ENCODE data around the gene UTY. TPM values are rescaled to one million over a fixed set of nuclear protein-coding genes. Genes with fewer than 3 reads are reported as not detected.
"Not testable (repeated sequence)": the region's sequence is repeated elsewhere in the genome, so short reads cannot be mapped to it uniquely, and the experiment has no call there.

Gene UTY
- total RNA-seq, 1 donor = 3.5 TPM

DNA sequence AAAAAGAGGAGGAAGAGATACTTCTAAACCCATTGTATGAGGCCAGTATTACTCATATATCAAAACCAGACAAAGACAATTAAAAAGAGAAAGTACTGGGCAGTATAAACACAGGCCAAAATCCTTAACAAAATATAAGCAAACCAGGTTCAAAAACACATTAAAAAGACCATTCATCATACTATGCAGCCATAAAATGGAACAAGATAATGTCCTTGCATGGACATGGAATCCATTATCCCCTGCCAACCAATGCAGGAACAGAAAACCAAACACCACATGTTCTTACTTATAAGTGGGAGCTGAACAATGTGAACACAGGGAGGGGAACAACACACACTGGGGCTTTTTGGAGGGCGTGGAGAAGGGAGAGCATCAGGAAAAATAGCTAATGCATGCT, 188.6 kb downstream of the UTY start:
- DNase-seq (ENCODE audit: low read depth) = no peak
- TF ChIP-seq, protein P1, sequence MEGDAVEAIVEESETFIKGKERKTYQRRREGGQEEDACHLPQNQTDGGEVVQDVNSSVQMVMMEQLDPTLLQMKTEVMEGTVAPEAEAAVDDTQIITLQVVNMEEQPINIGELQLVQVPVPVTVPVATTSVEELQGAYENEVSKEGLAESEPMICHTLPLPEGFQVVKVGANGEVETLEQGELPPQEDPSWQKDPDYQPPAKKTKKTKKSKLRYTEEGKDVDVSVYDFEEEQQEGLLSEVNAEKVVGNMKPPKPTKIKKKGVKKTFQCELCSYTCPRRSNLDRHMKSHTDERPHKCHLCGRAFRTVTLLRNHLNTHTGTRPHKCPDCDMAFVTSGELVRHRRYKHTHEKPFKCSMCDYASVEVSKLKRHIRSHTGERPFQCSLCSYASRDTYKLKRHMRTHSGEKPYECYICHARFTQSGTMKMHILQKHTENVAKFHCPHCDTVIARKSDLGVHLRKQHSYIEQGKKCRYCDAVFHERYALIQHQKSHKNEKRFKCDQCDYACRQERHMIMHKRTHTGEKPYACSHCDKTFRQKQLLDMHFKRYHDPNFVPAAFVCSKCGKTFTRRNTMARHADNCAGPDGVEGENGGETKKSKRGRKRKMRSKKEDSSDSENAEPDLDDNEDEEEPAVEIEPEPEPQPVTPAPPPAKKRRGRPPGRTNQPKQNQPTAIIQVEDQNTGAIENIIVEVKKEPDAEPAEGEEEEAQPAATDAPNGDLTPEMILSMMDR (IDR thresholded peaks at IDR 0.05; ENCODE audit: insufficient read depth, low read depth, low read length) = no peak
- H3K4me3 ChIP-seq (ENCODE audit: low read depth, low read length) = no peak overlapping the region

DNA sequence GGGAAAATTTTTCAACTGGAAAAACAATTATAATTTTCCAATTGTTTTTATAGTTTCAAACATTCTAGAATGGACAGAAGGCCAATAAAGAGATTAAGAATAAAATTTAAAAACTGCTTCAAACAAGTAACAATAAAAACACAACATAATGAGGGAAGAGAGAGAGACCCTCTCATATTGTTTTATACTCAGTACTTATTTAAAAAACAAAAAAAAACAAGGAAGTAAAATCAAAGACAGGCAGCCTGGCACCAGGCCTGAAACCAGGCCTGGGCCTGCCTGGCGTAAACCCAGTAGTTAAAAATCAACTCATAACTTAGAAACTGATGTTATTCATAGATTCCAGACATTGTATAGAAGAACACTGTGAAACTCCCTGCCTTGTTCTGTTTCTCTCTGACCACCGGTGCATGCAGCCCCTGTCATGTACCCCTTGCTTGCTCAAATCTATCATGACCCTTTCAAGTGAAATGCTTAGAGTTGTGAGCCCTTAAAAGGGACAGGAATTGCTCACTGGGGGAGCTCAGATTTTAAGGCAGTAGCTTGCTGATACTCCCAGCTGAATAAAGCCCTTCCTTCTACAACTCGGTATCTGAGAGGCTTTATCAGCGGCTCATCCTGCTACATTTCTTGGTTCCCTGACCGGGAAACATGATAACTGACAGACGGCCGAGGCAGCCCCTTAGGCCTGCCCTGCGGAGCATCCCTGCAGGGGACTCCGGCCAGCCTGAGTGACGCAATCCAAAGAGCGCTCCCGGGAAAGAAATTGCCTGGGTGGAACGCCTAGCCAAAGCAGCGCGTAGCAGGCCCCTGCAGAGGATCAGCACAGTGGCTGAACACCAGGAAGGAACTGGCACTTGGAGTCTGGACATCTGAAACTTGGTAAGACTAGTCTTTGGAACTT, 197.4 kb downstream of the UTY start:
- H3K4me3 ChIP-seq (ENCODE audit: low read depth, low read length) = not testable (repeated sequence)
- peak; percentile 22 for DNase-seq (ENCODE audit: low read depth)

DNA sequence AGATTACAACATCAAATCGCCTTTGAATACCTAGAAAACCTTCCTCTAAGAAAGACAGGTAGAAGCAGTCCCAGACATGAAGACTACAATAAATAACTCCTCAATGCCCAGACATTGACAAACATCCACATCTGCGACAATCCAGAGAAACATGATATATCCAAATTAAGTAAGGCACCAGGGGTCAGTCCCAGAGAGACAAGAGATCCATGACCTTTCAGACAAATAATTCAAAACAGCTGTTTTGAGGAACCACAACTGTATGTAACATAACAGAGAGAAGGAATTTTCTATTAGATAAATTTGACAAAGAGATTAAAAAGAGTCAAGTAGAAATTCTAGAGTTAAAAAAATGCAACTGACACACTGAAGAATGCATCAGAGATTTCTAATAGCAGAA, 200.3 kb downstream of the UTY start:
- DNase-seq (ENCODE audit: low read depth) = no peak
- TF ChIP-seq, protein P1 (IDR thresholded peaks at IDR 0.05; ENCODE audit: insufficient read depth, low read depth, low read length) = no peak
- H3K4me3 ChIP-seq (ENCODE audit: low read depth, low read length) = no peak overlapping the region

DNA sequence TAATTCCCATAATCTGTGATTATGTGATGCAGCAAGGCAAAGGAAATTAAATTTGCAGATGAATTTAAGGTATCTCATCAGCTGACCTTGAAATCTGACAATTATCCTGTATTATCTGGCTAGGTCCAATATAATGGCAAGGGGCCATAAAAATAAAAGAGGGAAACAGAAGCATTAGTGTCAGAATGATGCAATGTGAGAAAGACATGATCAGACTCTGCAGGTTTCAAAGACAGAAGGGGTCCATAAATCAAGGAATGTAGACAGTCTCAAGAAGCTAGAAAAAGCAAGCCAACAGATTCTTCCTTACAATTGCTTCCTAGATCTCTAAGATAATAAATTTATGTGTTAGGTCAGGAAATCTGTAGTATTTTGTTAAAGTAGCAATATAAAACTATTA, 208.1 kb downstream of the UTY start:
- TF ChIP-seq, protein P1 (IDR thresholded peaks at IDR 0.05; ENCODE audit: insufficient read depth, low read depth, low read length) = no peak
- H3K4me3 ChIP-seq (ENCODE audit: low read depth, low read length) = no peak overlapping the region
- no peak for DNase-seq (ENCODE audit: low read depth)

DNA sequence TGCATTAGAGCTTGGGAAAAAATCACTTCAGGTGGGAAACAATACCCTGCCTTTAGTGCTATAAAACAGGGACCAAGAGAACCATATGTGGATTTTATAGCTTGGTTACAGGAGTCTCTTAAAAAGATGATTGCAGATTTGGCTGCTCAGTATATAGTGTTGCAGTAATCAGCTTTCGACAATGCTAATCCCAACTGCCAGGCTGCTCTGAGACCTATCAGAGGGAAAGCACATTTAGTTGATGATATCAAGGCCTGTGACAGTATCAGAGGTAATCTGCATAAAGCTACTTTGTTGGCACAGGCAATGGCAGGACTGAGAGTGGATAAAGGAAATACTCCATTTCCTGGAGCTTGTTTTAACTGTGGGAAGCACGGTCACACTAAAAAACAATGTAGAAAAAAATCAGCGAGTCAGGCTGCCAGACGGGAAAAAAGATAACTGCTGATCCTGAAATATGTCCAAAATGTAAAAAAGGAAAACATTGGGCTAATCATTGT, 225.8 kb downstream of the UTY start:
- not testable (repeated sequence) for H3K4me3 ChIP-seq (ENCODE audit: low read depth, low read length); DNase-seq (ENCODE audit: low read depth)

GRCh38 chrY:13250421-13250820, 229.4 kb downstream of the UTY start:
- TF ChIP-seq, protein P1 (IDR thresholded peaks at IDR 0.05; ENCODE audit: insufficient read depth, low read depth, low read length) = no peak
- no peak for DNase-seq (ENCODE audit: low read depth)

DNA sequence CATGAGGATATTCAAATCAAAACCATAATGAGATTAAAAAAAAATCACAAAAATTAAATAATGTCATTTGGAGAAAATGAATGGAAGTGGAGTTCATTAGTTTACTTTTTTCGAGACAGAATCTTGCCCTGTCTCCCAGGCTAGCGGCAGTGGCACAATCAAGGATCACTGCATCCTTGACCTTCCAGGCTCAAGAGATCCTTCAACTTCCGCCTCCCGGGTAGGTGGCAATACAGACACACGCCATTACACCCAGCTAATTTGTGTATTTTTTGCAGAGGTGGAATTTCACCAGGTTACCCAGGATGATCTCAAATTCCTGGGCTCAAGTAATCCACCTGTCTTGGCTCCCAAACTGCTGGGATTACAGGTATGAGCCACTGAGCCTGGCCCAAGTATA, 236.1 kb downstream of the UTY start:
- DNase-seq (ENCODE audit: low read depth) = no peak
- TF ChIP-seq, protein P1 (IDR thresholded peaks at IDR 0.05; ENCODE audit: insufficient read depth, low read depth, low read length) = no peak
- no peak overlapping the region for H3K4me3 ChIP-seq (ENCODE audit: low read depth, low read length)

More at GRCh38 chrY:13250421-13250820, 229.4 kb downstream of the UTY start:
- no peak overlapping the region for H3K4me3 ChIP-seq (ENCODE audit: low read depth, low read length)

DNA sequence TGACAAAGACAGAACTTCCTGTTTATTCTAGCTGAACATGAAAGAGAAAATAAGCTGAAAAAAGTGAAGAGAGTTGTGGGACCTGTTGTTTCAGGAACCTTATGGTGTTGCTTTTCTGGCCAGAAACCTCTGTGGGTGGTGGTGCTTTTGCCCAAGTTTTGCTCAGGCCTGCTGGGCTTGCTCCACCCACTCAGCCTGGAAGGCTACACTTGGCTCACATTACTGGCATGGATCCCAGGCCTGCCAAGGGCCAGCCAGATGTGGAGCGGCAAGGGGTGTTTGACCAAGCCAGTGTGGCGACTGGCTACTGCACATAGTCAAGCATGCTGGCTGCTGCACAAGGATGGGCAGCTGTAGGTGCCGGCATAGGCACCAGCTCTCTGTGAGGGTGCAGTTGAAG, 245.9 kb downstream of the UTY start:
- H3K4me3 ChIP-seq (ENCODE audit: low read depth, low read length) = no peak overlapping the region
- TF ChIP-seq, protein P1 (IDR thresholded peaks at IDR 0.05; ENCODE audit: insufficient read depth, low read depth, low read length) = no peak
- peak; percentile 29 for DNase-seq (ENCODE audit: low read depth)

Data from fibroblast of villous mesenchyme (primary cell).